ENCODE measurements around the gene THAP9. TPM values are rescaled to one million over a fixed set of nuclear protein-coding genes. Genes with fewer than 3 reads are reported as not detected.
A peak's percentile ranks its signal among the peaks of the same experiment; 100 is the strongest.
"Not testable (repeated sequence)": the region's sequence is repeated elsewhere in the genome, so short reads cannot be mapped to it uniquely, and the experiment has no call there.

THAP9 gene
- 1 to 10 TPM; 2.9 to 3.7 TPM for total RNA-seq
- long read RNA-seq, partial matches to known transcripts = 0 of 7 reads
- long read RNA-seq, other reads (novel, unspliced or antisense) = 2 of 7 reads

GRCh38 chr4:82900411-82901182, at the start of gene THAP9:
Gene THAP9 (plus strand): TSS chr4:82900735. CDS start chr4:82900803, 68 bp downstream.
- intact Hi-C loops (cut with DNase I) = loop anchor here (5.0 to 10.0 kb wide), 2 partner anchors 112 to 114 kb away; partner anchors contain the start of gene LIN54 (in 2 of the 2)
- ATAC-seq (peak; percentile 97 to 98), DNase-seq (peak; percentile 99)

GRCh38 chr4:82851318-82851717, 49.2 kb upstream of the THAP9 start:
- no peak for ATAC-seq
- DNase-seq = no peak
- intact Hi-C loops (cut with DNase I) = no loop called here

- no peak for DNase-seq
- intact Hi-C loops (cut with DNase I) = no loop called here
- no peak for ATAC-seq
Measured at GRCh38 chr4:82851885-82852750, 48.4 kb upstream of the THAP9 start.

- intact Hi-C loops (cut with DNase I) = no loop called here
- DNase-seq (no peak), ATAC-seq (no peak)
Measured at GRCh38 chr4:82852751-82853285, 47.7 kb upstream of the THAP9 start.

- ATAC-seq; intact Hi-C loops (cut with DNase I); DNase-seq: not testable (repeated sequence)
Measured at GRCh38 chr4:82860487-82860886, 40.0 kb upstream of the THAP9 start.

- no peak for ATAC-seq
- no peak for DNase-seq
- intact Hi-C loops (cut with DNase I) = no loop called here
Measured at GRCh38 chr4:82861529-82861928, 39.0 kb upstream of the THAP9 start.

- DNase-seq (no peak), ATAC-seq (no peak)
- intact Hi-C loops (cut with DNase I) = no loop called here
Measured at GRCh38 chr4:82864336-82864979, 36.1 kb upstream of the THAP9 start.

GRCh38 chr4:82865592-82865991, 34.9 kb upstream of the THAP9 start:
- ATAC-seq = peak in 1 of 2 donors; percentile 78
- no peak for DNase-seq
- intact Hi-C loops (cut with DNase I) = no loop called here

GRCh38 chr4:82866033-82866432, 34.5 kb upstream of the THAP9 start:
- DNase-seq; intact Hi-C loops (cut with DNase I): not testable (repeated sequence)
- ATAC-seq = peak in 1 of 2 donors; percentile 44

- DNase-seq (no peak), ATAC-seq (no peak)
- intact Hi-C loops (cut with DNase I) = no loop called here
Measured at GRCh38 chr4:82866706-82867385, 33.7 kb upstream of the THAP9 start.

GRCh38 chr4:82868572-82868971, 32.0 kb upstream of the THAP9 start:
- DNase-seq = no peak
- intact Hi-C loops (cut with DNase I) = no loop called here
- ATAC-seq = no peak

GRCh38 chr4:82885410-82885809, 15.1 kb upstream of the THAP9 start:
- DNase-seq (no peak), ATAC-seq (no peak)
- intact Hi-C loops (cut with DNase I) = no loop called here

GRCh38 chr4:82886147-82886942, 14.2 kb upstream of the THAP9 start:
- ATAC-seq (no peak), DNase-seq (no peak)
- intact Hi-C loops (cut with DNase I) = no loop called here

- ATAC-seq (no peak), DNase-seq (no peak)
- intact Hi-C loops (cut with DNase I) = no loop called here
Measured at GRCh38 chr4:82889287-82889686, 11.2 kb upstream of the THAP9 start.

- DNase-seq = no peak
- peak; percentile 6 for ATAC-seq
- intact Hi-C loops (cut with DNase I) = no loop called here
Measured at GRCh38 chr4:82890528-82890900, 10.0 kb upstream of the THAP9 start.

- ATAC-seq = peak; percentile 99
- intact Hi-C loops (cut with DNase I) = no loop called here
- peak; percentile 97 for DNase-seq
Measured at GRCh38 chr4:82890901-82891706, 9.4 kb upstream of the THAP9 start, which contains the start of gene SEC31A. Gene SEC31A (minus strand): TSS chr4:82891153. CDS start chr4:82881936, 9,217 bp downstream.
